Stimulated activated naive B cell treated with anti-CD40 and anti-IgM and Interleukin-4, amounts not matched to agents 10 μg/mL and 1 μg/mL and 100 μg/mL, for 72 hours (primary cell): ENCODE results near the gene SPDYE1.
A peak's percentile ranks its signal among the peaks of the same experiment; 100 is the strongest.
"Not testable (repeated sequence)": the region's sequence is repeated elsewhere in the genome, so short reads cannot be mapped to it uniquely, and the experiment has no call there.

ENCODE experiments used
- ATAC-seq, 2 donors: fragments of 150-1000 bp; cut with Tn5 transposase; replicated peaks; 2 replicates each; pipeline ENCODE4 v1.10.0; 2021; ENCODE audit warnings: moderate library complexity in 1 of 2
- DNase-seq: peaks from one replicate; pipeline ENCODE4 v3.0.0; 2021
- H3K27ac Mint-ChIP-seq: one replicate; pipeline ENCODE4 v1.8.0; 2022; ENCODE audit warnings: mild to moderate bottlenecking, mixed read lengths
- H3K27me3 Mint-ChIP-seq, 2 donors: one replicate each; pipeline ENCODE4 v1.8.0; 2022; ENCODE audit warnings: mixed read lengths in 2 of 2
- H3K36me3 Mint-ChIP-seq, 2 donors: one replicate each; pipeline ENCODE4 v1.8.0; 2022; ENCODE audit warnings: mixed read lengths in 2 of 2, mild to moderate bottlenecking in 1 of 2
- H3K4me1 Mint-ChIP-seq, 2 donors: one replicate each; pipeline ENCODE4 v1.8.0; 2022; ENCODE audit warnings: mixed read lengths in 2 of 2, mild to moderate bottlenecking in 1 of 2
- H3K4me3 Mint-ChIP-seq, 2 donors: one replicate each; pipeline ENCODE4 v1.8.0; 2022; ENCODE audit warnings: mild to moderate bottlenecking in 2 of 2, mixed read lengths in 2 of 2, moderate library complexity in 1 of 2
- H3K9me3 Mint-ChIP-seq, 2 donors: one replicate each; pipeline ENCODE4 v1.8.0; 2022; ENCODE audit warnings: mixed read lengths in 2 of 2, mild to moderate bottlenecking in 1 of 2

Gene SPDYE1

GRCh38 chr7:44029433-44029832 lies 31.7 kb downstream of the SPDYE1 start:
- H3K4me3 Mint-ChIP-seq, H3K27me3 Mint-ChIP-seq, ATAC-seq, H3K9me3 Mint-ChIP-seq, H3K27ac Mint-ChIP-seq, H3K36me3 Mint-ChIP-seq, DNase-seq, H3K4me1 Mint-ChIP-seq: not testable (repeated sequence)

DNA sequence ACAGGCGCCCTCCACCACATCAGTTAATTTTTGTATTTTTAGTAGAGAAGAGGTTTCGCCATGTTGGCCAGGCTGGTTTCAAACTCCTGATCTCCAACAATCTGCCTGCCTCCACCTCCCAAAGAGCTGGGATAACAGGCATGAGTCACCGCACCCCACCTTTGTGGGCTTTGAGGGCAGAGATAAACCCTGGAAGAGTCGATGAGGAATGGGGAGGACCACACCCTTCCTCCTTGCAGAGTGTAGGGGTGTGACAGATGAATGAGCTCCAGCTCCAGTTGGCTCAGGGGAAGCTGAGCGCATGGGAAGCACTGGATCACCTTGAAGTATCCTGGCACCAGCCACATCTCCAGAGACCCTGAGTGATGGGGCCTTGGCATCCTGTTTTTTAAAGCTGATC lies 32.3 kb downstream of the SPDYE1 start:
- not testable (repeated sequence) for H3K36me3 Mint-ChIP-seq, H3K4me3 Mint-ChIP-seq, DNase-seq, H3K4me1 Mint-ChIP-seq, H3K9me3 Mint-ChIP-seq, ATAC-seq, H3K27me3 Mint-ChIP-seq, H3K27ac Mint-ChIP-seq

DNA sequence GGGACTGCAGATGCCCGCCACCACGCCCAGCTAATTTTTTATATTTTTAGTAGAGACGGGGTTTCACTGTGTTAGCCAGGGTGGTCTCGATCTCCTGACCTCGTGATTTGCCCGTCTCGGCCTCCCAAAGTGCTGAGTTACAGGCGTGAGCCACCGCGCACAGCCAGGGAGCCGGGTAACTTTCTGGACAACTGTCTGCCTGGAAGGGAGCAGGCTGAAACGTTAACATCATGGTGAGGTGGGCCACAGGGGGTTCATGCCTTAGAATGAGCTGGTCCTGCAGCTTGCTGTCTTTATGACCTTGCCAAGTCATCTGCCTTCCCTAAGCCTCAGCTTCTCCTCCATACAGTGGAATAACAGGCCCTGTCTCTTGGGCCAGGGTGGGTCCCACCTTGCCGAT lies 33.6 kb downstream of the SPDYE1 start:
- H3K4me3 Mint-ChIP-seq, ATAC-seq, H3K4me1 Mint-ChIP-seq, H3K9me3 Mint-ChIP-seq, DNase-seq, H3K27ac Mint-ChIP-seq, H3K27me3 Mint-ChIP-seq: not testable (repeated sequence)
- H3K36me3 Mint-ChIP-seq, result peaks cover 5 to 13% of the 10 kb centered on the region in 2 donors

DNA sequence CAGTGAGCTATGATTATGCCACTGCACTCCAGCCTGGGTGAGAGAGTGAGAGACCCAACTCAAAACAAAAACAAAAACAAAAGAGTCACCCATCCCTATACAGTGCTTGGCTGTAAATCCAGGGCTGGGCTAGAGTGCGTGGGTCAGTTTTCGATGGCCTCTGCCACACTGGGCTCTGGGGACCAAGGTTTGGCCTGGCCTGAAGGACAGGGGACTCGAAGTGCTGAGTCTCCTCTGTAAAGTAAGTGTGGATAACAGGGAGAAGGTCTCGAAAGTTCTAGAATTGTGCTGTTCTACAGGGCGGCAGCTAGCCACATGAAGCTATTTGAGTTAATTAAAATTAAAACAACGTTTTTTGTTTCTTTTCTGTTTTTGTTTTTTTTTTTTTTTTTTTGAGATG lies 34.3 kb downstream of the SPDYE1 start:
- H3K36me3 Mint-ChIP-seq, result peaks cover 9 to 18% of the 10 kb centered on the region in 2 donors
- H3K9me3 Mint-ChIP-seq, H3K27me3 Mint-ChIP-seq, H3K4me1 Mint-ChIP-seq, ATAC-seq, DNase-seq, H3K27ac Mint-ChIP-seq, H3K4me3 Mint-ChIP-seq: not testable (repeated sequence)

GRCh38 chr7:44033971-44034844 lies 36.5 kb downstream of the SPDYE1 start:
- H3K36me3 Mint-ChIP-seq, result peaks cover 11 to 18% of the 10 kb centered on the region in 2 donors
- not testable (repeated sequence) for ATAC-seq, H3K27me3 Mint-ChIP-seq, DNase-seq, H3K9me3 Mint-ChIP-seq, H3K27ac Mint-ChIP-seq, H3K4me1 Mint-ChIP-seq, H3K4me3 Mint-ChIP-seq

- H3K4me1 Mint-ChIP-seq, H3K27me3 Mint-ChIP-seq, H3K4me3 Mint-ChIP-seq, H3K9me3 Mint-ChIP-seq, H3K27ac Mint-ChIP-seq: not testable (repeated sequence)
- H3K36me3 Mint-ChIP-seq, result peaks cover 11 to 18% of the 10 kb centered on the region in 2 donors
- ATAC-seq, result peak; percentile 11 to 22
- DNase-seq, result peak; percentile 24
Measured at GRCh38 chr7:44036364-44036763, 38.7 kb downstream of the SPDYE1 start.

- not testable (repeated sequence) for H3K27ac Mint-ChIP-seq, DNase-seq, H3K9me3 Mint-ChIP-seq, H3K4me3 Mint-ChIP-seq, H3K4me1 Mint-ChIP-seq, H3K27me3 Mint-ChIP-seq, ATAC-seq
- peaks cover 11 to 18% of the 10 kb centered on the region in 2 donors for H3K36me3 Mint-ChIP-seq
Measured at GRCh38 chr7:44037951-44038350, 40.3 kb downstream of the SPDYE1 start.

- H3K9me3 Mint-ChIP-seq, result not testable (repeated sequence)
Measured at GRCh38 chr7:44038553-44038952, 40.9 kb downstream of the SPDYE1 start.

GRCh38 chr7:44038961-44039558 lies 41.4 kb downstream of the SPDYE1 start:
- ATAC-seq (peak; percentile 74 to 81), DNase-seq (peak; percentile 83)
- not testable (repeated sequence) for H3K27me3 Mint-ChIP-seq, H3K9me3 Mint-ChIP-seq
- H3K36me3 Mint-ChIP-seq, result peaks cover 7 to 13% of the 10 kb centered on the region in 2 donors
- peak overlapping the region; percentile 76 for H3K27ac Mint-ChIP-seq
- peak overlapping the region; percentile 71 to 74 for H3K4me3 Mint-ChIP-seq
- peaks cover 9 to 15% of the 10 kb centered on the region in 2 donors for H3K4me1 Mint-ChIP-seq

More at GRCh38 chr7:44038553-44038952, 40.9 kb downstream of the SPDYE1 start:
- H3K4me3 Mint-ChIP-seq, DNase-seq, ATAC-seq, H3K27me3 Mint-ChIP-seq, H3K4me1 Mint-ChIP-seq, H3K27ac Mint-ChIP-seq: not testable (repeated sequence)
- peaks cover 9 to 15% of the 10 kb centered on the region in 2 donors for H3K36me3 Mint-ChIP-seq

- DNase-seq, H3K27ac Mint-ChIP-seq, H3K9me3 Mint-ChIP-seq, H3K27me3 Mint-ChIP-seq: not testable (repeated sequence)
- Mint-ChIP-seq H3K4me1 (peaks cover 9 to 15% of the 10 kb centered on the region in 2 donors), H3K36me3 (peaks cover 8 to 11% of the 10 kb centered on the region in 2 donors), H3K4me3 (peak overlapping the region; percentile 87 to 88)
- peak; percentile 12 to 15 for ATAC-seq
Measured at GRCh38 chr7:44039800-44040492, 42.2 kb downstream of the SPDYE1 start.

- Mint-ChIP-seq H3K27ac (peak overlapping the region; percentile 95), H3K36me3 (peaks cover 9 to 10% of the 10 kb centered on the region in 2 donors), H3K4me1 (peaks cover 9 to 17% of the 10 kb centered on the region in 2 donors), H3K4me3 (peak overlapping the region; percentile 87 to 88)
- peak; percentile 51 to 60 for ATAC-seq
- not testable (repeated sequence) for H3K9me3 Mint-ChIP-seq, H3K27me3 Mint-ChIP-seq
- DNase-seq, result peak; percentile 51
Measured at GRCh38 chr7:44040493-44040891, 42.8 kb downstream of the SPDYE1 start.

DNA sequence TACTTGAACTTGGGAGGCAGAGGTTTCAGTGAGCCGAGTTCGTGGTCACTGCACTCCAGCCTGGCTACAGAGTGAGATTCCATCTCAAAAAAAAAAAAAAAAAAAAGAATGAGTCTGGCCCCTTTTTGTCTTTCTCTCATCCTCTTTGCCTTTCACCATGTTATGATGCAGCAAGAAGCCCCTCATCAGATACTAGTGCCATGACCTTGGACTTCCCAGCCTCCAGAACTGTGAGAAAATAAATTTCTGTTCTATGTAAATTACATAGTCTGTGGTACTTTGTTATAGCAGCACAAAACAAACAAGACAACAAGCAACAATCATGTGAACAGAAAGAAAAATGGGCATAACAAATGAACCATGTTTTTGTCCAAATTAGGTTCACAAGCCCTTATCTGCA lies 44.5 kb downstream of the SPDYE1 start:
- ATAC-seq (no peak), DNase-seq (no peak)
- no peak overlapping the region for H3K4me3 Mint-ChIP-seq
- H3K36me3 Mint-ChIP-seq, result peaks cover 19 to 23% of the 10 kb centered on the region in 2 donors
- peaks cover 25 to 34% of the 10 kb centered on the region in 2 donors for H3K4me1 Mint-ChIP-seq
- no peaks in the 10 kb centered on the region for H3K9me3 Mint-ChIP-seq
- H3K27me3 Mint-ChIP-seq, result no peaks in the 10 kb centered on the region
- no peak overlapping the region for H3K27ac Mint-ChIP-seq

DNA sequence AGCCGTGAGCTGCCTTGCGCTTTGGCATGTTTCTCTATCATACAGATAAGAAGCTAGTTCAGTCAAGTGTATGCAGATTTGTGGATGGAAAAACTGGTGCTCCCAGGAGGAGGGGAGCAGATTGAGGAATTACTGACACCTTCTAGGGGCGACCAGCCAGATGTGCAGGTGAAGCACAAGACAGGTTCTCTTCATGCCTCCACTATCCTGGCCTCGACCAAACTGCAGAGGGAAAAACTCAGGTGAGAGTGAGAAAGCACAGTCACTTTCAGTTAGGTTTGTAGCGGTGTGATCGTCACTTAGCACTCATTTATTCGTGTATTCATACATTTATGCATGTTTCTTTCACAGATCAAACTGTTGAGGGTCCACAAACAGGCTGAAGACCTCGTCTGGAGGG lies 46.2 kb downstream of the SPDYE1 start:
- Mint-ChIP-seq H3K9me3 (no peaks in the 10 kb centered on the region), H3K27me3 (no peaks in the 10 kb centered on the region), H3K4me3 (peak overlapping the region; percentile 87 to 91), H3K4me1 (peaks cover 35 to 51% of the 10 kb centered on the region in 2 donors), H3K27ac (peak overlapping the region; percentile 98), H3K36me3 (peaks cover 30 to 33% of the 10 kb centered on the region in 2 donors)
- ATAC-seq (no peak), DNase-seq (no peak)
